Measurements from ENCODE around the gene BPIFB2. TPM values are rescaled to one million over a fixed set of nuclear protein-coding genes. Genes with fewer than 3 reads are reported as not detected.

Gene BPIFB2
- total RNA-seq, 1 donor from 2014 or later: not detected

DNA sequence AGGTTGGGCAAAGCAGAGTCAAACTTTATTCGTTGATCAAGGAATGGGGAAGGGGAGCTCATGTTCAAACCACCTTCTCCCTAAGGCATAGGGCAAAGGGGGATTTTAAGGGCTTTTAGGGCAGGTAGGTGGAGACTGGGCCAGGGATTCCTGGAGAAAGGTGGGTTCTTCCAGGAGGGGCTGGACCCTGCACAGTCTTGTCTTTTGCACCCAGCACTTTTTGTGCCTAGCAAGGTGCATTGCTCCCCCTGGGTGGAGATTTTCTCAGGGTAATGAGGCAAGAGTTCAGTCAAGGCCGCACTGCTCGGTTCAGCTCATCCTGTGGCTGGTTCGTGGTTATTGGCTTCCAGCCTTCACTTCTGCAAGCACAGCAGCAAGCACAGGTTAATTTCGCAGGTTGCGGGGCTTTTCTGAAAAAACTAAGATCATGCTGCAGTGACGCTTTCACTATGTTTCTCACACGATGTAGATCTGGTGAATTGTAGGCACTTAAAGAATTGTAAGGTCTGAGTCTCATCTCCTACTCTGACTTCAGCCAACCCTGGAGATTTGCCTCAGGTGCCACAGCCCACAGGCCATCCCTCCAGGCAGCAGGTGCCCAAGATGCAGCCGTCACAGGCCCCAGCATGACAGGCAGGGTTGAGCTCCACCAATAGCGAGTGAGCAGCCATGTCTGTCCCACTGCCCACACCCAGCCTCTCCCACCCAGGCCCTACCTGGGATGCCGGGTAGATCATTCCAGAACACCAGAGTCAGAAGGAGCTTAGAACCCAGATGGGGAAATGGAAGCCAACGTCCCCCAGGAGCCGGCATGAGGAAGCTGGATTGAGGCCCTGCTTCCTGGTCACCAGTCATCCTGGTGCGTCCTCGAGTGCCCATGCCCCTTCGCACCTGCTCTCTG is 40.4 kb upstream of the BPIFB2 start:
- DNase-seq (ENCODE audit: low read depth): no peak
- TF ChIP-seq, protein P1, sequence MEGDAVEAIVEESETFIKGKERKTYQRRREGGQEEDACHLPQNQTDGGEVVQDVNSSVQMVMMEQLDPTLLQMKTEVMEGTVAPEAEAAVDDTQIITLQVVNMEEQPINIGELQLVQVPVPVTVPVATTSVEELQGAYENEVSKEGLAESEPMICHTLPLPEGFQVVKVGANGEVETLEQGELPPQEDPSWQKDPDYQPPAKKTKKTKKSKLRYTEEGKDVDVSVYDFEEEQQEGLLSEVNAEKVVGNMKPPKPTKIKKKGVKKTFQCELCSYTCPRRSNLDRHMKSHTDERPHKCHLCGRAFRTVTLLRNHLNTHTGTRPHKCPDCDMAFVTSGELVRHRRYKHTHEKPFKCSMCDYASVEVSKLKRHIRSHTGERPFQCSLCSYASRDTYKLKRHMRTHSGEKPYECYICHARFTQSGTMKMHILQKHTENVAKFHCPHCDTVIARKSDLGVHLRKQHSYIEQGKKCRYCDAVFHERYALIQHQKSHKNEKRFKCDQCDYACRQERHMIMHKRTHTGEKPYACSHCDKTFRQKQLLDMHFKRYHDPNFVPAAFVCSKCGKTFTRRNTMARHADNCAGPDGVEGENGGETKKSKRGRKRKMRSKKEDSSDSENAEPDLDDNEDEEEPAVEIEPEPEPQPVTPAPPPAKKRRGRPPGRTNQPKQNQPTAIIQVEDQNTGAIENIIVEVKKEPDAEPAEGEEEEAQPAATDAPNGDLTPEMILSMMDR (conservative IDR thresholded peaks at IDR 0.05; ENCODE audit: low read depth, low read length): no peak
- H3K4me3 ChIP-seq (ENCODE audit: low read depth, low read length): no peak overlapping the region

DNA sequence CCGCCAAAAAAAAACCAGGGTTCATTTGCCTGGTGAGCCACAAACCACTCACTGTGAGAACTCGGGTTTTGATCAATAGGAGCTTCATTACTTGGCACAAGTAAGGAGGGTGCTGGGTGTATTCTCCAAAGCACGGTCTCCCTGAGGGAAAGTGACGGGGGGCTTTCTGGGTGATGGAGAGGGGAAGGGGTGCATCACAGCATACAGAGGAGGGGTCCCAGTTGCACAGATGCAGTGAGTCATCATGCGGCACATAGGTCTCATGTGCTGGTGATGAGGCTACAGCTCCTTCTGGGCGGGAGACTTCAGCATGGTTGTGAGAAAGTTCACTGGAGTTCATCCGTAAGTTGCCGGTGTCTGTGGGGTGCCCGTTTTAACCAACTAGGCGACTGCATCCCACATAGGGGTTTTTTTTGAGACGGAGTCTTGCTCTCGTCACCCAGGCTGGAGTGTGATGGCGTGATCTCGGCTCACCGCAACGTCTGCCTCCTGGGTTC is 39.5 kb upstream of the BPIFB2 start:
- no peak overlapping the region for H3K4me3 ChIP-seq (ENCODE audit: low read depth, low read length)
- DNase-seq (ENCODE audit: low read depth): no peak
- TF ChIP-seq, protein P1 (conservative IDR thresholded peaks at IDR 0.05; ENCODE audit: low read depth, low read length): no peak

DNA sequence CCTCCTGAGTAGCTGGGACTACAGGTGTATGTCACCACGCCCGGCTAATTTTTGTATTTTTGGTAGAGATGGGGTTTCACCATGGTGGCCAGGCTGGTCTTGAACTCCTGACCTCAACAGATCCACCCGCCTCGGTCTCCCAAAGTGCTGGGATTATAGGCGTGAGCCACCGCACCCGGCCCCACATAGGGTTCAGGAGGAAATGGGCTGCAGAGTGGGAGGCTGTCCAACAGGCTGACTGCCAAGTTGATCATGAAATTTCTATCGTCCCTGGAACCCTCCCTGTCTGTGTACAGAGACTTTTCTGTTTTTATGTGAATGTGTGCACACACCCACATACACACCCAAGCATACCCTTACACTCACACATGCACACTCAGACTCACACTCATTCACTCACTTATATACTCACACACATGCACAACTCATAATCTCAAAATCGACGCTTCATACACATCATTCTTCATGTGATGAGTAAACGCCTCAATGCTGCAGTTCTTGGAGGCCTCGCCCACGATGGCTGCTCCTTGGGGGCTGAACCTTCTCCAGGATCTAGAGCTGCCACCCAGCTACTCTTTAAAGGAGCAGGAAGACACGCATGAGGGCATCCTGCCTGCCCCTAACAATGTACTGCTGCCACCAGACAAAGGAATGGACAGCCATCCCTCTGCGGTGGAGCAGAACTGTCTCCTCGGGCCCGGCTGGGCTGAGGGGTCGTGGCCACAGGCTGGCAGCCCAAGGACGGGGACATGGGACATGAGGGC is 38.8 kb upstream of the BPIFB2 start:
- TF ChIP-seq, protein P1 (conservative IDR thresholded peaks at IDR 0.05; ENCODE audit: low read depth, low read length): no peak
- no peak overlapping the region for H3K4me3 ChIP-seq (ENCODE audit: low read depth, low read length)
- DNase-seq (ENCODE audit: low read depth): no peak

- DNase-seq (ENCODE audit: low read depth): no peak
- TF ChIP-seq, protein P1 (conservative IDR thresholded peaks at IDR 0.05; ENCODE audit: low read depth, low read length): no peak
- no peak overlapping the region for H3K4me3 ChIP-seq (ENCODE audit: low read depth, low read length)
These were observed 38.0 kb upstream of the BPIFB2 start for GRCh38 chr20:32969356-32970114.

GRCh38 chr20:32970115-32970972 is 37.2 kb upstream of the BPIFB2 start:
- no peak for DNase-seq (ENCODE audit: low read depth)
- TF ChIP-seq, protein P1 (conservative IDR thresholded peaks at IDR 0.05; ENCODE audit: low read depth, low read length): no peak
- H3K4me3 ChIP-seq (ENCODE audit: low read depth, low read length): no peak overlapping the region

DNA sequence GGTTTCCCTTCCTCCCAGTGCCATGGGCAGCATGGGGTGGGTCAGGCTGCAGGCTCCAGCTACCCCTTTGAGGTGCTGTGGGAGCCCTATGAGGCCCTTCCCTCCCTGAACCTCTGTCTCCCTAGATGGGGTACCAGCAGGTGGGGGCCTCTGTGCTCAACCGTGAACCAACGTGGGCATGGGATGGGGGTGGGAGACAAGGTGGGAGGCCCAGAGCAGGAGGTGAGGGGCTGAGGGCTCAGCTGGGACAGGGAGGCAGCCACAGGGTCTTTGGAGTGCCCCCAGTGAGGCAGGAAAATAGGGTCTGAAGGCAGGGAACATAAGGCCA is 36.6 kb upstream of the BPIFB2 start:
- H3K4me3 ChIP-seq (ENCODE audit: low read depth, low read length): no peak overlapping the region
- TF ChIP-seq, protein P1 (conservative IDR thresholded peaks at IDR 0.05; ENCODE audit: low read depth, low read length): no peak
- no peak for DNase-seq (ENCODE audit: low read depth)

All from epithelial cell of proximal tubule (primary cell).